Esophagus squamous epithelium (tissue), 5 donors: ENCODE measurements around the gene ZNF747. TPM values are rescaled to one million over a fixed set of nuclear protein-coding genes. Genes with fewer than 3 reads are reported as not detected.

Experiments
- DNase-seq: peaks from one replicate; lab custom pipeline; 2025; lab: John Stamatoyannopoulos, UW
- H3K27ac ChIP-seq, 4 donors: fragments of 200-600 bp; sonication (generic); one replicate each; pipeline ENCODE4 v1.5.1; 2016 to 2019; ENCODE audit warnings: mild to moderate bottlenecking in 1 of 4
- H3K27me3 ChIP-seq, 4 donors: fragments of 200-600 bp; sonication (generic); 1 replicate in 3 of 4; 2 replicates in 1 of 4; pipeline versions ENCODE4 v1.5.1 to v1.6.0; 2017 to 2021; ENCODE audit warnings: antibody characterized with exemption in 1 of 4
- H3K36me3 ChIP-seq, 3 donors: fragments of 200-600 bp; sonication (generic); one replicate each; pipeline ENCODE4 v1.5.1; 2016 to 2019
- H3K4me1 ChIP-seq, 3 donors: fragments of 200-600 bp; sonication (generic); one replicate each; pipeline ENCODE4 v1.5.1; 2017 to 2019
- H3K4me3 ChIP-seq, 4 donors: fragments of 200-600 bp; sonication (generic); 1 replicate in 3 of 4; 2 replicates in 1 of 4; pipeline ENCODE4 v1.5.1; 2016 to 2019; ENCODE audit warnings: mild to moderate bottlenecking in 2 of 4, moderate library complexity in 1 of 4
- H3K9me3 ChIP-seq, 3 donors: fragments of 200-600 bp; sonication (generic); one replicate each; pipeline ENCODE4 v1.5.1; 2016 to 2019
- CTCF ChIP-seq, 6 experiments: fragments of 450-650 bp in 4 of 6; fragments of 200-600 bp in 2 of 6; sonication (generic) in 2 of 6; IDR thresholded peaks; one replicate each; pipeline ENCODE4 v1.5.1; 2016 to 2019; ENCODE audit warnings: antibody characterized with exemption in 6 of 6, mild to moderate bottlenecking in 4 of 6, moderate library complexity in 4 of 6
- POLR2A ChIP-seq, 4 donors: fragments of 450-650 bp; IDR thresholded peaks; one replicate each; pipeline ENCODE4 v1.6.1; 2017; ENCODE audit warnings: antibody characterized with exemption in 4 of 4, mild to moderate bottlenecking in 4 of 4, moderate library complexity in 3 of 4
- WGBS, 2 donors: methylation state at CpG; one replicate each; pipeline ENCODE4 v1.1.5; 2018; 5-methylcytosine and 5-hydroxymethylcytosine counted together
- intact Hi-C: fragments of 100-400 bp; cut with DNase I; formaldehyde crosslinking; loops from one replicate; pipeline ENCODE4 v1.15.0; 2022
- total RNA-seq, 4 donors: library from RNA; depleted of rRNA; stranded (reverse); fragments of >200 nt; gene quantifications; one replicate each; pipeline ENCODE4 v1.1.0, GENCODE V29; 2016
- donor health status: DM: yes; HTN: yes; CAD: no.

The ZNF747 gene
- total RNA-seq, 4 donors from 2014 or later: 7.2 to 12.4 (median 8.3) TPM

- DNase-seq: peak; percentile 93
- TF ChIP-seq CTCF (IDR thresholded peaks at IDR 0.05): peak in 2 of 6 experiments; percentile 12 to 39
- peak in 1 of 4 donors; percentile 62 for TF ChIP-seq POLR2A (IDR thresholded peaks at IDR 0.05)
- Histone ChIP-seq H3K9me3 (no peaks in the 10 kb centered on the region), H3K4me3 (peak within 1 kb of the TSS; percentile 82 to 96 (median 92)), H3K27ac (peak within 1 kb of the TSS; percentile 95 to 98 (median 96)), H3K4me1 (peaks cover 16 to 48% (median 17%) of the 10 kb centered on the region in 3 donors), H3K36me3 (peaks cover 9 to 32% (median 15%) of the 10 kb centered on the region in 3 donors), H3K27me3 (no peaks in the 10 kb centered on the region)
- no CpG with 5 or more reads among the region's 74 CpGs for WGBS, 2 donors
- intact Hi-C loops: no loop called here
These were observed 23.5 kb upstream of the ZNF747 start, which contains the start of gene ZNF764 for GRCh38 chr16:30557957-30558788. TSS of gene ZNF764 (minus strand) at chr16:30558374. CDS start at chr16:30558182, 192 bp downstream.

GRCh38 chr16:30557707-30557956 lies 23.0 kb upstream of the ZNF747 start:
- no peaks in the 10 kb centered on the region for H3K27me3 ChIP-seq
- H3K36me3 ChIP-seq: peaks cover 9 to 37% (median 15%) of the 10 kb centered on the region in 3 donors
- H3K9me3 ChIP-seq: no peaks in the 10 kb centered on the region
- peak overlapping the region; percentile 95 to 98 (median 96) for H3K27ac ChIP-seq
- DNase-seq: no peak
- intact Hi-C loops: no loop called here
- WGBS, 2 donors: 0 to 5% methylated on average over 1 to 4 of the region's 17 CpGs
- TF ChIP-seq POLR2A (IDR thresholded peaks at IDR 0.05): no peak
- TF ChIP-seq CTCF (IDR thresholded peaks at IDR 0.05): no peak
- H3K4me1 ChIP-seq: peaks cover 16 to 48% (median 17%) of the 10 kb centered on the region in 3 donors
- peak overlapping the region; percentile 82 to 96 (median 92) for H3K4me3 ChIP-seq

GRCh38 chr16:30556125-30556473 lies 21.4 kb upstream of the ZNF747 start:
- Histone ChIP-seq H3K27ac (no peak overlapping the region), H3K36me3 (peaks cover 9 to 39% (median 15%) of the 10 kb centered on the region in 3 donors), H3K27me3 (no peaks in the 10 kb centered on the region), H3K4me1 (peaks cover 16 to 51% (median 19%) of the 10 kb centered on the region in 3 donors), H3K9me3 (no peaks in the 10 kb centered on the region), H3K4me3 (no peak overlapping the region)
- intact Hi-C loops: no loop called here
- DNase-seq: no peak
- 33 to 44% methylated on average over 1 to 6 of the region's 10 CpGs for WGBS, 2 donors
- no peak for TF ChIP-seq POLR2A (IDR thresholded peaks at IDR 0.05)
- no peak for TF ChIP-seq CTCF (IDR thresholded peaks at IDR 0.05)

- no peak for TF ChIP-seq POLR2A (IDR thresholded peaks at IDR 0.05)
- TF ChIP-seq CTCF (IDR thresholded peaks at IDR 0.05): no peak
- peaks cover 15 to 48% (median 16%) of the 10 kb centered on the region in 3 donors for H3K4me1 ChIP-seq
- DNase-seq: no peak
- no peaks in the 10 kb centered on the region for H3K9me3 ChIP-seq
- intact Hi-C loops: no loop called here
- WGBS, 2 donors: 88 to 90% methylated on average over 8 to 13 of the region's 69 CpGs
- no peak overlapping the region for H3K4me3 ChIP-seq
- H3K36me3 ChIP-seq: peaks cover 9 to 39% (median 15%) of the 10 kb centered on the region in 3 donors
- no peaks in the 10 kb centered on the region for H3K27me3 ChIP-seq
- no peak overlapping the region for H3K27ac ChIP-seq
These were observed 20.9 kb upstream of the ZNF747 start for GRCh38 chr16:30555315-30556124.
